Measurements from ENCODE around the gene PIAS3.
A peak's percentile ranks its signal among the peaks of the same experiment; 100 is the strongest.

The PIAS3 gene

DNA sequence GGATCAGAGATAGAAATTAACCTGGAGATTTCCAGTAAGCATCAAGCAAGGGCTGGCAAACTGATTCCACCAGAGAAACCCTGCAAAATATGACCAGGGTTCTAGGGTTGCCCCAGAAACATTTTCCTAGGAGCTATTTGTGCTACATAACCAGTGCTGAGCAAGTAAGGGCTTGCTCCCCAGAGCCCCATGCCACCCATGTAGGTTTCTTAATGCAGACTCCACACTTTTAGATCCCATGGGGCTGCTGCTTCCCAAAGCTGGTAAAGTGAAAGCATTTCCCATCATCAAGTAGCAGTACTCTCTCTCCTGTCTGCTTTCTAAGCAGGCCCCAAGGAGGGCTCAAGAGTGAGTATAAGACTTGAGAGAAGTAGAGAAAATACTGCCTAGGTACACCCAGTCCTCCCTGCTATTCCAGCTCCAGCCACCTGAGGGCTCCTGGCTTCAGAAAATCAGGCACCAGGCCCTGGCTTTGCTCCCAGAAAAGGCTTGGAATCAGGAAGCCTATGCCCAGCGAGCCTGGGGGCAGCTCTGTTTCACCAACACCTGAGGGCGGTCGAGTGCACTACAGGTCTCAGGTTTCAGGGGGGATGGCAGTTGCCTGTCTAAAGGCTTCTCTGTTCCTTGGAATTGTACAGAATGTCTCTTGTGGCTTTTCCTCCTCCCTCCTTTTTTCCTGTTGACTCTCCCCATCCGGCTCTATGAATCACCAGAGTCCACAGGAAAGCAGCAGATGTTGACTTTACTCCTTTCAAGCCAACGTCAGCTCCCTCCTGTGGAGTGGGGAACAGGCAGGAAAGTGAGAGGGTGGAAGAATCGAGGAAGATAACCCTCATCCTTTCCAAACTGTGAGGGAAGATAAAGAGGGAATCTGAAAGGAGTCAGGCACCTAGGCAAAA lies 33.0 kb upstream of the PIAS3 start:
- Histone ChIP-seq H3K4me1 (ENCODE audit: control insufficient read depth in 5 of 5, insufficient read depth in 5 of 5, low read length in 5 of 5) (peaks cover 0 to 26% (median 24%) of the 10 kb centered on the region in 5 donors), H3K27ac (ENCODE audit: low read depth, low read length) (peak overlapping the region; percentile 54), H3K9me3 (ENCODE audit: control insufficient read depth in 5 of 5, low read length in 5 of 5) (no peaks in the 10 kb centered on the region), H3K27me3 (ENCODE audit: control insufficient read depth in 5 of 5, insufficient read depth in 4 of 5, low read length in 5 of 5) (no peaks in the 10 kb centered on the region), H3K9ac (ENCODE audit: low read length in 5 of 5) (peak overlapping the region in 4 of 5 donors; percentile 5 to 56 (median 37)), H3K4me3 (ENCODE audit: low read depth in 1 of 5, low read length in 5 of 5) (peak overlapping the region; percentile 28 to 65 (median 34)), H3K36me3 (ENCODE audit: control insufficient read depth in 5 of 5, insufficient read depth in 5 of 5, low read length in 5 of 5) (no peaks in the 10 kb centered on the region)

GRCh38 chr1:145891143-145891542 lies 32.3 kb upstream of the PIAS3 start:
- Histone ChIP-seq H3K9me3 (ENCODE audit: control insufficient read depth in 5 of 5, low read length in 5 of 5) (no peaks in the 10 kb centered on the region), H3K27me3 (ENCODE audit: control insufficient read depth in 5 of 5, insufficient read depth in 4 of 5, low read length in 5 of 5) (no peaks in the 10 kb centered on the region), H3K27ac (ENCODE audit: low read depth, low read length) (peak overlapping the region; percentile 54), H3K4me3 (ENCODE audit: low read depth in 1 of 5, low read length in 5 of 5) (no peak overlapping the region), H3K36me3 (ENCODE audit: control insufficient read depth in 5 of 5, insufficient read depth in 5 of 5, low read length in 5 of 5) (no peaks in the 10 kb centered on the region), H3K4me1 (ENCODE audit: control insufficient read depth in 5 of 5, insufficient read depth in 5 of 5, low read length in 5 of 5) (peaks cover 0 to 29% (median 24%) of the 10 kb centered on the region in 5 donors), H3K9ac (ENCODE audit: low read length in 5 of 5) (peak overlapping the region in 2 of 5 donors; percentile 5 to 9)

- peaks cover 0 to 38% (median 31%) of the 10 kb centered on the region in 5 donors for H3K4me1 ChIP-seq (ENCODE audit: control insufficient read depth in 5 of 5, insufficient read depth in 5 of 5, low read length in 5 of 5)
- no peak overlapping the region for H3K9ac ChIP-seq (ENCODE audit: low read length in 5 of 5)
- H3K9me3 ChIP-seq (ENCODE audit: control insufficient read depth in 5 of 5, low read length in 5 of 5) = no peaks in the 10 kb centered on the region
- H3K27ac ChIP-seq (ENCODE audit: low read depth, low read length) = no peak overlapping the region
- H3K4me3 ChIP-seq (ENCODE audit: low read depth in 1 of 5, low read length in 5 of 5) = no peak overlapping the region
- no peaks in the 10 kb centered on the region for H3K27me3 ChIP-seq (ENCODE audit: control insufficient read depth in 5 of 5, insufficient read depth in 4 of 5, low read length in 5 of 5)
- H3K36me3 ChIP-seq (ENCODE audit: control insufficient read depth in 5 of 5, insufficient read depth in 5 of 5, low read length in 5 of 5) = no peaks in the 10 kb centered on the region
Observed at GRCh38 chr1:145889722-145890121, 30.8 kb upstream of the PIAS3 start.

- Histone ChIP-seq H3K9me3 (ENCODE audit: control insufficient read depth in 5 of 5, low read length in 5 of 5) (no peaks in the 10 kb centered on the region), H3K4me1 (ENCODE audit: control insufficient read depth in 5 of 5, insufficient read depth in 5 of 5, low read length in 5 of 5) (peaks cover 0 to 33% (median 30%) of the 10 kb centered on the region in 5 donors), H3K9ac (ENCODE audit: low read length in 5 of 5) (no peak overlapping the region), H3K27ac (ENCODE audit: low read depth, low read length) (no peak overlapping the region), H3K4me3 (ENCODE audit: low read depth in 1 of 5, low read length in 5 of 5) (no peak overlapping the region), H3K36me3 (ENCODE audit: control insufficient read depth in 5 of 5, insufficient read depth in 5 of 5, low read length in 5 of 5) (no peaks in the 10 kb centered on the region), H3K27me3 (ENCODE audit: control insufficient read depth in 5 of 5, insufficient read depth in 4 of 5, low read length in 5 of 5) (peaks cover 0 to 2% (median 0%) of the 10 kb centered on the region in 5 donors)
Observed at GRCh38 chr1:145887631-145888030, 28.8 kb upstream of the PIAS3 start.

GRCh38 chr1:145886816-145887215 lies 27.9 kb upstream of the PIAS3 start:
- Histone ChIP-seq H3K27ac (ENCODE audit: low read depth, low read length) (no peak overlapping the region), H3K27me3 (ENCODE audit: control insufficient read depth in 5 of 5, insufficient read depth in 4 of 5, low read length in 5 of 5) (peaks cover 0 to 2% (median 0%) of the 10 kb centered on the region in 5 donors), H3K4me1 (ENCODE audit: control insufficient read depth in 5 of 5, insufficient read depth in 5 of 5, low read length in 5 of 5) (peaks cover 0 to 25% (median 22%) of the 10 kb centered on the region in 5 donors), H3K4me3 (ENCODE audit: low read depth in 1 of 5, low read length in 5 of 5) (no peak overlapping the region), H3K36me3 (ENCODE audit: control insufficient read depth in 5 of 5, insufficient read depth in 5 of 5, low read length in 5 of 5) (no peaks in the 10 kb centered on the region), H3K9ac (ENCODE audit: low read length in 5 of 5) (no peak overlapping the region), H3K9me3 (ENCODE audit: control insufficient read depth in 5 of 5, low read length in 5 of 5) (no peaks in the 10 kb centered on the region)

- H3K9ac ChIP-seq (ENCODE audit: low read length in 5 of 5) = peak overlapping the region in 3 of 5 donors; percentile 20 to 53 (median 52)
- H3K36me3 ChIP-seq (ENCODE audit: control insufficient read depth in 5 of 5, insufficient read depth in 5 of 5, low read length in 5 of 5) = no peaks in the 10 kb centered on the region
- H3K9me3 ChIP-seq (ENCODE audit: control insufficient read depth in 5 of 5, low read length in 5 of 5) = no peaks in the 10 kb centered on the region
- H3K27ac ChIP-seq (ENCODE audit: low read depth, low read length) = no peak overlapping the region
- peaks cover 0 to 2% (median 0%) of the 10 kb centered on the region in 5 donors for H3K27me3 ChIP-seq (ENCODE audit: control insufficient read depth in 5 of 5, insufficient read depth in 4 of 5, low read length in 5 of 5)
- H3K4me3 ChIP-seq (ENCODE audit: low read depth in 1 of 5, low read length in 5 of 5) = peak overlapping the region; percentile 71 to 85 (median 81)
- H3K4me1 ChIP-seq (ENCODE audit: control insufficient read depth in 5 of 5, insufficient read depth in 5 of 5, low read length in 5 of 5) = peaks cover 0 to 21% (median 18%) of the 10 kb centered on the region in 5 donors
Observed at GRCh38 chr1:145886390-145886789, 27.5 kb upstream of the PIAS3 start.

DNA sequence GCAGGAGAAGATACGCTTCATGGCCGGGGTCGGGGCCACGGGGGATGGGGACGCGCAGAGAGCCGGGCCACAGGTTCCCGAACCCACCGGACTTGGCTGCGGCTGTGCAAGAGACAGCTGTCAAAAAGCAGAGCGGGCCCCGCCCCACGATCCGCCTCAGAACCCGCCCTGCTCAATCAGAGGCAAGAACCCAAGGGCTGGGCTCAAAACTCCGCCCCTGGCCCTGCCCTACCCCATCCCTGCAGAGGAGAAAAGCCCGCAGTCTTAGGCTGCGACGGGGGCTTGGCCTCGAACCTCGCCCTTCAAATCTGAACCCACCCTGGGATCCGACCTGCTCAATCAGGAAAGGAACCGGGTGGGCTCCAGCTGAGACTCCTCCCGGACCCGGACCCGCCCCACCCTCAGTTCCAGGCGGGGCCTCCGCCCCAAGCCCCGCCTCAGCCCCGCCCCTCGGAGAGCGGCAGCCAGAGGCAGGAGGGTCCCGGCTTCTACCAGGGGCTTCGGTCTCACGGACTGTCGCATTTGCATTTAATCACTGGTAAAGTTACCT lies 26.9 kb upstream of the PIAS3 start, which contains the start of gene ANKRD35:
Gene ANKRD35 (minus strand): TSS at position 129 of the 550 bp plus-strand sequence. CDS start 108 bp downstream, at position 21.
- Histone ChIP-seq H3K36me3 (ENCODE audit: control insufficient read depth in 5 of 5, insufficient read depth in 5 of 5, low read length in 5 of 5) (no peaks in the 10 kb centered on the region), H3K9me3 (ENCODE audit: control insufficient read depth in 5 of 5, low read length in 5 of 5) (no peaks in the 10 kb centered on the region), H3K27me3 (ENCODE audit: control insufficient read depth in 5 of 5, insufficient read depth in 4 of 5, low read length in 5 of 5) (peaks cover 0 to 2% (median 0%) of the 10 kb centered on the region in 5 donors), H3K4me3 (ENCODE audit: low read depth in 1 of 5, low read length in 5 of 5) (peak within 1 kb of the TSS; percentile 73 to 85 (median 81)), H3K27ac (ENCODE audit: low read depth, low read length) (no peak within 1 kb of the TSS), H3K4me1 (ENCODE audit: control insufficient read depth in 5 of 5, insufficient read depth in 5 of 5, low read length in 5 of 5) (peaks cover 0 to 17% (median 12%) of the 10 kb centered on the region in 5 donors), H3K9ac (ENCODE audit: low read length in 5 of 5) (peak within 1 kb of the TSS in 3 of 5 donors; percentile 20 to 53 (median 52))

- peaks cover 0 to 13% (median 11%) of the 10 kb centered on the region in 5 donors for H3K4me1 ChIP-seq (ENCODE audit: control insufficient read depth in 5 of 5, insufficient read depth in 5 of 5, low read length in 5 of 5)
- no peak overlapping the region for H3K27ac ChIP-seq (ENCODE audit: low read depth, low read length)
- H3K9ac ChIP-seq (ENCODE audit: low read length in 5 of 5) = no peak overlapping the region
- peaks cover 0 to 2% (median 0%) of the 10 kb centered on the region in 5 donors for H3K27me3 ChIP-seq (ENCODE audit: control insufficient read depth in 5 of 5, insufficient read depth in 4 of 5, low read length in 5 of 5)
- no peaks in the 10 kb centered on the region for H3K36me3 ChIP-seq (ENCODE audit: control insufficient read depth in 5 of 5, insufficient read depth in 5 of 5, low read length in 5 of 5)
- H3K4me3 ChIP-seq (ENCODE audit: low read depth in 1 of 5, low read length in 5 of 5) = no peak overlapping the region
- H3K9me3 ChIP-seq (ENCODE audit: control insufficient read depth in 5 of 5, low read length in 5 of 5) = no peaks in the 10 kb centered on the region
Observed at GRCh38 chr1:145884675-145885074, 25.8 kb upstream of the PIAS3 start.

DNA sequence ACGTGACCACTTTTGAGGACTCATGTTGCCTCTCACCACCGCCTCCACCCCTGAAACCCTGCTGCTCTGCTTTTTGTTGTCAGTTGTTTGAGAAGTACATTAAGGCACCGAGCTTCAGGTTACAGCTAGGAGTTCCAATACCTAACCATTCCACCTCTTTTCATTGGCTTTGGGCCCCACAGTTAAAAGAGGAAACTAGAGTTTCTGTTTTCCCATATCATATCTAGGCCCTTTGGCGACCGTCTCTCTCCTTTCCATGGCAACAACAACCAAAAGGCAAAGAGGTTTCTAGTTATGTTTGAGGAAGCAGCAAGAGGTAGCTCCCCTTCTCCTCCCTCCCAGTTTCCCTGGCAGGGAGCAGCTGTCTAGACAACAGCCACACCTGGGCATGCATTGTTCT lies 20.9 kb upstream of the PIAS3 start:
- peak overlapping the region in 1 of 5 donors; percentile 20 for H3K9ac ChIP-seq (ENCODE audit: low read length in 5 of 5)
- H3K36me3 ChIP-seq (ENCODE audit: control insufficient read depth in 5 of 5, insufficient read depth in 5 of 5, low read length in 5 of 5) = no peaks in the 10 kb centered on the region
- H3K4me3 ChIP-seq (ENCODE audit: low read depth in 1 of 5, low read length in 5 of 5) = no peak overlapping the region
- peaks cover 0 to 4% (median 2%) of the 10 kb centered on the region in 5 donors for H3K27me3 ChIP-seq (ENCODE audit: control insufficient read depth in 5 of 5, insufficient read depth in 4 of 5, low read length in 5 of 5)
- no peaks in the 10 kb centered on the region for H3K4me1 ChIP-seq (ENCODE audit: control insufficient read depth in 5 of 5, insufficient read depth in 5 of 5, low read length in 5 of 5)
- H3K9me3 ChIP-seq (ENCODE audit: control insufficient read depth in 5 of 5, low read length in 5 of 5) = no peaks in the 10 kb centered on the region
- no peak overlapping the region for H3K27ac ChIP-seq (ENCODE audit: low read depth, low read length)

GRCh38 chr1:145878724-145879123 lies 19.8 kb upstream of the PIAS3 start:
- Histone ChIP-seq H3K9me3 (ENCODE audit: control insufficient read depth in 5 of 5, low read length in 5 of 5) (no peaks in the 10 kb centered on the region), H3K4me1 (ENCODE audit: control insufficient read depth in 5 of 5, insufficient read depth in 5 of 5, low read length in 5 of 5) (no peaks in the 10 kb centered on the region), H3K9ac (ENCODE audit: low read length in 5 of 5) (no peak overlapping the region), H3K36me3 (ENCODE audit: control insufficient read depth in 5 of 5, insufficient read depth in 5 of 5, low read length in 5 of 5) (no peaks in the 10 kb centered on the region), H3K27me3 (ENCODE audit: control insufficient read depth in 5 of 5, insufficient read depth in 4 of 5, low read length in 5 of 5) (peaks cover 0 to 4% (median 2%) of the 10 kb centered on the region in 5 donors), H3K4me3 (ENCODE audit: low read depth in 1 of 5, low read length in 5 of 5) (no peak overlapping the region), H3K27ac (ENCODE audit: low read depth, low read length) (no peak overlapping the region)
